ENCODE data around the gene ARSB.

The ARSB gene

DNA sequence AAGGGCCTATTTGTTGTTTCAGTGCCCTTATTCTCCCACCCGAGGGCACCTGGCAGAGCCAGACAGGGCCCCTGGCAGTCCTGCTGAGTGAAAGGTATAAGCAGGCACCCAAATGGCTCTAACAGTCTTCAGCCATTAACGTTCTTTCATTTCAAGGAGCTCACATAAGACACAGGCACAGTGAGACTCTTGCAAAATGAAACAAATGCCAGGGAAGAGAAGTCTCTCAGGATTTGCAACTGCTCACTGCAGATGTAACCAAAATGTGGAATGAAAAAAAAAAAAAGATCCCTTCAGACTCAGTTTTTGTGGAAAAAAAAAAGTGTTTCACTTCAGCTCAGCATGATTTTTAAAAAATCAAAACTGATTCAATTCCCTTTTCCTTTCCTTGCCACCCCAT lies 181.2 kb downstream of the ARSB start:
- Histone ChIP-seq H3K79me2 (ENCODE audit: control insufficient read depth, insufficient read depth, low read length, poor library complexity) (no peaks in the 10 kb centered on the region), H2AFZ (ENCODE audit: insufficient read depth, low read length, poor library complexity) (no peak overlapping the region), H2BK5ac (ENCODE audit: low read depth, low read length, poor library complexity) (no peak overlapping the region), H2BK120ac (ENCODE audit: insufficient read depth, low read length, poor library complexity) (no peak overlapping the region), H3K18ac (ENCODE audit: low read length) (no peak overlapping the region), H3K9me3 (ENCODE audit: insufficient read depth, low read depth, low read length) (no peaks in the 10 kb centered on the region), H2AK5ac (ENCODE audit: low read length) (no peak overlapping the region), H3K27me3 (ENCODE audit: insufficient read depth, low read length) (no peaks in the 10 kb centered on the region), H4K8ac (ENCODE audit: low read depth, low read length) (no peak overlapping the region), H3K36me3 (ENCODE audit: control insufficient read depth in 1 of 2, insufficient read depth in 2 of 2, low read length in 2 of 2) (no peaks in the 10 kb centered on the region), H3K14ac (ENCODE audit: low read length) (no peak overlapping the region), H3K79me1 (ENCODE audit: low read length) (no peaks in the 10 kb centered on the region), H3K4me2 (ENCODE audit: low read length) (no peak overlapping the region), H4K12ac (ENCODE audit: low read depth, low read length) (no peak overlapping the region), H3K4me3 (ENCODE audit: low read depth, low read length) (no peak overlapping the region), H2BK12ac (ENCODE audit: low read length) (no peak overlapping the region), H3K9ac (ENCODE audit: low read length) (no peak overlapping the region), H3K4me1 (ENCODE audit: control insufficient read depth in 1 of 2, insufficient read depth in 2 of 2, low read length in 2 of 2) (no peaks in the 10 kb centered on the region), H3K4ac (ENCODE audit: low read depth, low read length) (no peak overlapping the region), H3K23ac (ENCODE audit: low read length) (no peak overlapping the region), H3K27ac (ENCODE audit: low read depth, low read length) (no peak overlapping the region), H4K91ac (ENCODE audit: low read depth, low read length) (no peak overlapping the region)
- no CpG with 5 or more reads among the region's 2 CpGs for WGBS (ENCODE audit: extremely low coverage, insufficient coverage, insufficient read length)
- DNase-seq, result no peak

- no peak for DNase-seq
- no peak overlapping the region for H3K23ac ChIP-seq (ENCODE audit: low read length)
- no peak overlapping the region for H3K4me2 ChIP-seq (ENCODE audit: low read length)
- no peak overlapping the region for H4K8ac ChIP-seq (ENCODE audit: low read depth, low read length)
- no peaks in the 10 kb centered on the region for H3K9me3 ChIP-seq (ENCODE audit: insufficient read depth, low read depth, low read length)
- no peak overlapping the region for H3K18ac ChIP-seq (ENCODE audit: low read length)
- H3K27ac ChIP-seq (ENCODE audit: low read depth, low read length), result no peak overlapping the region
- no peaks in the 10 kb centered on the region for H3K79me1 ChIP-seq (ENCODE audit: low read length)
- no peak overlapping the region for H2AFZ ChIP-seq (ENCODE audit: insufficient read depth, low read length, poor library complexity)
- no peak overlapping the region for H2AK5ac ChIP-seq (ENCODE audit: low read length)
- no peak overlapping the region for H3K14ac ChIP-seq (ENCODE audit: low read length)
- no peak overlapping the region for H3K9ac ChIP-seq (ENCODE audit: low read length)
- no peaks in the 10 kb centered on the region for H3K79me2 ChIP-seq (ENCODE audit: control insufficient read depth, insufficient read depth, low read length, poor library complexity)
- H2BK12ac ChIP-seq (ENCODE audit: low read length), result no peak overlapping the region
- no peak overlapping the region for H3K4me3 ChIP-seq (ENCODE audit: low read depth, low read length)
- no peak overlapping the region for H2BK120ac ChIP-seq (ENCODE audit: insufficient read depth, low read length, poor library complexity)
- no peak overlapping the region for H4K91ac ChIP-seq (ENCODE audit: low read depth, low read length)
- H4K12ac ChIP-seq (ENCODE audit: low read depth, low read length), result no peak overlapping the region
- no peak overlapping the region for H2BK5ac ChIP-seq (ENCODE audit: low read depth, low read length, poor library complexity)
- H3K4ac ChIP-seq (ENCODE audit: low read depth, low read length), result no peak overlapping the region
- no peaks in the 10 kb centered on the region for H3K27me3 ChIP-seq (ENCODE audit: insufficient read depth, low read length)
- H3K36me3 ChIP-seq (ENCODE audit: control insufficient read depth in 1 of 2, insufficient read depth in 2 of 2, low read length in 2 of 2), result no peaks in the 10 kb centered on the region
- no CpG with 5 or more reads among the region's 6 CpGs for whole genome bisulfite sequencing (ENCODE audit: extremely low coverage, insufficient coverage, insufficient read length)
- no peaks in the 10 kb centered on the region for H3K4me1 ChIP-seq (ENCODE audit: control insufficient read depth in 1 of 2, insufficient read depth in 2 of 2, low read length in 2 of 2)
These were observed 181.8 kb downstream of the ARSB start for GRCh38 chr5:78803353-78803752.

- Histone ChIP-seq H2BK12ac (ENCODE audit: low read length) (no peak overlapping the region), H3K79me1 (ENCODE audit: low read length) (no peaks in the 10 kb centered on the region), H3K4ac (ENCODE audit: low read depth, low read length) (no peak overlapping the region), H3K4me2 (ENCODE audit: low read length) (no peak overlapping the region), H3K79me2 (ENCODE audit: control insufficient read depth, insufficient read depth, low read length, poor library complexity) (no peaks in the 10 kb centered on the region), H3K9ac (ENCODE audit: low read length) (no peak overlapping the region), H2BK120ac (ENCODE audit: insufficient read depth, low read length, poor library complexity) (no peak overlapping the region), H2BK5ac (ENCODE audit: low read depth, low read length, poor library complexity) (no peak overlapping the region), H3K4me1 (ENCODE audit: control insufficient read depth in 1 of 2, insufficient read depth in 2 of 2, low read length in 2 of 2) (no peaks in the 10 kb centered on the region), H3K23ac (ENCODE audit: low read length) (no peak overlapping the region), H3K27me3 (ENCODE audit: insufficient read depth, low read length) (no peaks in the 10 kb centered on the region), H3K18ac (ENCODE audit: low read length) (no peak overlapping the region), H3K27ac (ENCODE audit: low read depth, low read length) (no peak overlapping the region), H4K12ac (ENCODE audit: low read depth, low read length) (no peak overlapping the region), H4K8ac (ENCODE audit: low read depth, low read length) (no peak overlapping the region), H4K91ac (ENCODE audit: low read depth, low read length) (no peak overlapping the region), H3K9me3 (ENCODE audit: insufficient read depth, low read depth, low read length) (no peaks in the 10 kb centered on the region), H2AFZ (ENCODE audit: insufficient read depth, low read length, poor library complexity) (no peak overlapping the region), H3K4me3 (ENCODE audit: low read depth, low read length) (no peak overlapping the region), H2AK5ac (ENCODE audit: low read length) (no peak overlapping the region), H3K36me3 (ENCODE audit: control insufficient read depth in 1 of 2, insufficient read depth in 2 of 2, low read length in 2 of 2) (no peaks in the 10 kb centered on the region), H3K14ac (ENCODE audit: low read length) (no peak overlapping the region)
- WGBS (ENCODE audit: extremely low coverage, insufficient coverage, insufficient read length), result no CpG with 5 or more reads among the region's 8 CpGs
- no peak for DNase-seq
These were observed 183.7 kb downstream of the ARSB start for GRCh38 chr5:78801413-78801812.

DNA sequence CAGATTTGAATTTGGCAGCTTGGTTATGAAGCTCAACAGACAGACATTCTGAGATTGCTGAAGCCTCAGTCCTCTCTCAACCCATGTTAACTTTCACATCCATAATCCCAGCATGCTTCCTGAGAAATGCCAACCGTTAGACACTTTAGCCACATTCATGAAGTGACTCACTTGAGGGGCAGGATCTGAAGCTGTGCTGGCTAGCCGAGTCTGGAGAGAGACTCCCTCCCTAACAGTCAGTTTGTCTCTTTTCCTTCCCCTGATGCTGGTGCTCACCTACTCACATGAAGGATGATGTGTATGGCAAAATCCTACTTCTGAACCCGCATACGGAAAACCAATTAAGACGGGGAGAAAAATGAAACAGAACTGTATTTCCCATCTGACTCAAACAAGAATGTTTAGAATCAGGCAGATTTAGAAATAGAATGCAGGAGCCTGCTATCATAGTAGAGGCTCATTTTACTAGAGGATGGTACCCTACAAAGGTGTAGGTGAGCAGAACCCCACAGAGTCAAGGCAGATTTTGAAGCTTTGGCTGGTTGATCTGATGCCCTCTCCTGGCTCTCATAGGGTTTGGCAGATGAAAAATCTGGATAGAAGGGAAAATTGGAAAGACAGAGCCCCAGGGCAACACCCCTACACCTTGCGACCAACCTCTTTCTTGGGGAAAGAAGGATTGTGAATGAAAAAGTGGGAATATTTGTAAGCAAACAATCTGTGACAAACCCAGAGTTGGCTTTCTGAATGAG lies 185.7 kb downstream of the ARSB start:
- Histone ChIP-seq H3K4ac (ENCODE audit: low read depth, low read length) (no peak overlapping the region), H4K8ac (ENCODE audit: low read depth, low read length) (no peak overlapping the region), H2AFZ (ENCODE audit: insufficient read depth, low read length, poor library complexity) (no peak overlapping the region), H2BK12ac (ENCODE audit: low read length) (no peak overlapping the region), H3K4me2 (ENCODE audit: low read length) (no peak overlapping the region), H3K18ac (ENCODE audit: low read length) (no peak overlapping the region), H2BK5ac (ENCODE audit: low read depth, low read length, poor library complexity) (no peak overlapping the region), H2BK120ac (ENCODE audit: insufficient read depth, low read length, poor library complexity) (no peak overlapping the region), H4K91ac (ENCODE audit: low read depth, low read length) (no peak overlapping the region), H3K27me3 (ENCODE audit: insufficient read depth, low read length) (no peaks in the 10 kb centered on the region), H3K9ac (ENCODE audit: low read length) (no peak overlapping the region), H3K79me1 (ENCODE audit: low read length) (no peaks in the 10 kb centered on the region), H4K12ac (ENCODE audit: low read depth, low read length) (no peak overlapping the region), H3K23ac (ENCODE audit: low read length) (no peak overlapping the region), H3K36me3 (ENCODE audit: control insufficient read depth in 1 of 2, insufficient read depth in 2 of 2, low read length in 2 of 2) (no peaks in the 10 kb centered on the region), H3K9me3 (ENCODE audit: insufficient read depth, low read depth, low read length) (no peaks in the 10 kb centered on the region), H2AK5ac (ENCODE audit: low read length) (no peak overlapping the region), H3K79me2 (ENCODE audit: control insufficient read depth, insufficient read depth, low read length, poor library complexity) (no peaks in the 10 kb centered on the region), H3K4me1 (ENCODE audit: control insufficient read depth in 1 of 2, insufficient read depth in 2 of 2, low read length in 2 of 2) (peaks cover 0 to 4% of the 10 kb centered on the region in 2 experiments), H3K4me3 (ENCODE audit: low read depth, low read length) (no peak overlapping the region), H3K27ac (ENCODE audit: low read depth, low read length) (no peak overlapping the region), H3K14ac (ENCODE audit: low read length) (no peak overlapping the region)
- peak in 1 of 2 donors; percentile 26 for DNase-seq
- WGBS (ENCODE audit: extremely low coverage, insufficient coverage, insufficient read length), result no CpG with 5 or more reads among the region's 6 CpGs

Data from trophoblast cell (in vitro differentiated cells and primary cell).